22Rv1 (cell line): ENCODE data around the gene MISFA.
"Not testable (repeated sequence)": the region's sequence is repeated elsewhere in the genome, so short reads cannot be mapped to it uniquely, and the experiment has no call there.

Experiments
- H3K27ac ChIP-seq: fragments of 450-650 bp; 2 replicates; pipeline ENCODE4 v1.5.1; 2017
- ZFX ChIP-seq: fragments of 450-650 bp; IDR thresholded peaks from 2 replicates; pipeline ENCODE4 v1.6.1; 2017; ENCODE audit warnings: antibody characterized with exemption, borderline replicate concordance
- TF ChIP-seq, protein P1 (sequence below): fragments of 450-650 bp; IDR thresholded peaks from 2 replicates; pipeline ENCODE4 v1.5.1; 2017; ENCODE audit warnings: mild to moderate bottlenecking

The MISFA gene

DNA sequence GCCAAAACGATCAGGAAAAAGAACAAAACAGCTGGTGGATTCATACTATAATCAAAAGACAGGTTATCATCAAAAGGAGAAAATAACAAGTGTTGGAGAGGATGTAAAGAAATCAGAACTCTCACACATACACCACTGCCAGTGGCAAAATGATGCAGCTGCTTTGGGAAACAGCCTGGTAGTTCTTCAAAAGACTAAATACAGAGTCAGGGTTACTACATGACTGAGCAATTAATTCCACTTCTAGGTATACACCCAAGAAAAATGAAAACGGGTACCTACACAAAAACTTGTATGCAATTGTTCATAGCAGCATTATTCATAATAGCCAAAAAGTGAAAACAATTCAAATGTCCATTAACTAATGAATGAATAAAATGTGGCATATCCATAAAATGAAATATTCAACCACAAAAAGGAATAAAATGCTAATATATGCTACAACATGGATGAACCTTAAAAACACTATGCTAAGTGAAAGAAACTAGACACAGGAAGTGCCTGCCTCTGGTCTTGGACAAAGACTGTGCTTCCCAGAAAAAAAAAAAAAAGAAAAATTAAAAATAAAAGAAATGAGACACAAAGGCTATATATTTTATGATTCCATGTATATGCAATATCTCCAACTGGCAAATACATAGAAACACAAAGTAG lies 19.3 kb upstream of the MISFA start:
- TF ChIP-seq ZFX = no peak
- TF ChIP-seq, protein P1, sequence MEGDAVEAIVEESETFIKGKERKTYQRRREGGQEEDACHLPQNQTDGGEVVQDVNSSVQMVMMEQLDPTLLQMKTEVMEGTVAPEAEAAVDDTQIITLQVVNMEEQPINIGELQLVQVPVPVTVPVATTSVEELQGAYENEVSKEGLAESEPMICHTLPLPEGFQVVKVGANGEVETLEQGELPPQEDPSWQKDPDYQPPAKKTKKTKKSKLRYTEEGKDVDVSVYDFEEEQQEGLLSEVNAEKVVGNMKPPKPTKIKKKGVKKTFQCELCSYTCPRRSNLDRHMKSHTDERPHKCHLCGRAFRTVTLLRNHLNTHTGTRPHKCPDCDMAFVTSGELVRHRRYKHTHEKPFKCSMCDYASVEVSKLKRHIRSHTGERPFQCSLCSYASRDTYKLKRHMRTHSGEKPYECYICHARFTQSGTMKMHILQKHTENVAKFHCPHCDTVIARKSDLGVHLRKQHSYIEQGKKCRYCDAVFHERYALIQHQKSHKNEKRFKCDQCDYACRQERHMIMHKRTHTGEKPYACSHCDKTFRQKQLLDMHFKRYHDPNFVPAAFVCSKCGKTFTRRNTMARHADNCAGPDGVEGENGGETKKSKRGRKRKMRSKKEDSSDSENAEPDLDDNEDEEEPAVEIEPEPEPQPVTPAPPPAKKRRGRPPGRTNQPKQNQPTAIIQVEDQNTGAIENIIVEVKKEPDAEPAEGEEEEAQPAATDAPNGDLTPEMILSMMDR = no peak
- peak overlapping the region; percentile 89 for H3K27ac ChIP-seq

DNA sequence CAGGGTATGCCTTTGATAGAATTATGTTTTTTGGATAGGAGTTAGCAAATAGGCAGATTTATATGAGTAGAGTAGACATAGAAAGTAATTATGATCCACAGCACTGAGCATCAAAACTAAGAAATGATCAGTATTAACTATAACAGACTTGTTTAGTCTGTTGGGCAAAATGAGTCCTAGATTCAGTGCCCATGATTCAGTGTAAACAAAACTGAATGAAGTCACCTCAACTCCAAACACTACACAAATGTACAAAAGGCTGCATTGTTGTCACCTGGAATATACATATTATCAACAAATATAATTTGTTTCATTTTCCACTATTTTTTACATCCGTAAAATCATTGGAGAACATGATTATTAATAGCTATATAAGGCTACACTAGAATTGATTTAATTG lies 17.8 kb upstream of the MISFA start:
- H3K27ac ChIP-seq = 0 out of 2 replicates have a peak overlapping the region, but pooled peaks have one; percentile 25
- no peak for TF ChIP-seq ZFX
- TF ChIP-seq, protein P1 = no peak

DNA sequence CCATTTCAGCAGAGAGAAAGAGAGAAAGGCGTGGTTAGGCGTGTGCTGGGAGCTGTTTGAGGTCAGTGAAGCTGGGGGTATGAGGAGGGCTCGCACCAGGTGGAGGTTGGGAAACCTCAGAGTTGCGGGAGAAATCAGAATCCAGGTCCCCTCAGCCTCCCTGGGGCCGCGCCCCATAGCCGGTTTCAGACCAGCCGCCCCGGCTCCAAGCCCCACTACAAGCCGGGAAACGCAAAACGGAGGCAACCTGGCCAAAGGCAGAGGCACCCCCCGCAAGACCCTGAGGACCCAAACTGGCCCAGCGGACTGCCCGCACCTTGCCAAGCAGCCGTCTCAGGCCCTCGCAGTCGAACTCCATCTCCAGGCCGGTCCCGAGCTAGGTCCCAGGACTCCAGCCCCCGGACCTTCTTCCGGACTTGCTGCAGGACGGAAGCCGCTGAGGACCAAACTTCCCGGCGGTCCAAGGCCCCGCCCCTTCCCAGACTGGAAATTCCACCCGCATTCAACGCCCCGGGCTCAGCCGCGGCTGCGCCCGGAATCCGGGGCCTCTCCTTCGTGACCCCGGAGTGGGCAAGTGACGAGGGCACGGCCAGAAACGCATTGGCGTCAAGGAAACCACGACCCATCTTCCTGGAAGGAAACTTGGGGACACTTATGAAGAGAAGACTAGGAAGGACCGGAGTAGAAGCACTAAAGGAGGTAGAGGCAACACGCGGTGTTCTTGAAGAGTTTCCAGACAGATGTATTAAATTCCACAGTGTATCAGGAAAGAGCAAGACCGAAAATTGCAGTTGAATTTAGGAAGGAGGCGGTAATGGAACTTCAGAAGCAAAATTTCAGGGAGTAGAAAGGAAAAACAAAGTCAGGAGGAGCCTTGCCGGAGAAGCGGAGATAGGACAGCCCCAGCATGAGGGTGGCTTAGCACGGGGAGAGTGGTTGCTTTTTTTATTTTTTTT lies 11.0 kb upstream of the MISFA start, which contains the start of gene UEVLD:
TSS of gene UEVLD (minus strand) at position 438 of the 956 bp plus-strand sequence. CDS start at position 358, 80 bp downstream.
- peak within 1 kb of the TSS; percentile 62 for H3K27ac ChIP-seq
- TF ChIP-seq ZFX = no peak
- TF ChIP-seq, protein P1 = no peak

DNA sequence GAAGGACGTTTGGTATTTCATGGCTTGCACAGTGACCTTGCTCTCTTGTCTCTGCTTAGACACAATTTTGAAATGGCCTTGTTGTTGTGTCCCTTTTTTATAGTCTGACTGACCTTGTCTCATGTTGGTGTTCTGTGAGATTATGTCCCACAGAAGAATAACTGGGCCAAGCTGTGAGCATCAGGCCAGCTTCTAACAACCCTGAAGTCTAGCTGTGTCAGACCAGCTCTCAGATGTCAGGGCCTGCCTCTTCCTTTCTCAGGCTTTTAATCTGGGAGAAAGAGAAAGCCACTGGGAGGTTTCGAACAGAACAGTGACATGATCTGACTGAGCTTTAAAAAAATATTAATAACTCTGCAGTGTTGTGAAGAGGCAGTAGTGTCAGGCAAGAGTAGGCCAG lies 9.0 kb upstream of the MISFA start:
- no peak overlapping the region for H3K27ac ChIP-seq

DNA sequence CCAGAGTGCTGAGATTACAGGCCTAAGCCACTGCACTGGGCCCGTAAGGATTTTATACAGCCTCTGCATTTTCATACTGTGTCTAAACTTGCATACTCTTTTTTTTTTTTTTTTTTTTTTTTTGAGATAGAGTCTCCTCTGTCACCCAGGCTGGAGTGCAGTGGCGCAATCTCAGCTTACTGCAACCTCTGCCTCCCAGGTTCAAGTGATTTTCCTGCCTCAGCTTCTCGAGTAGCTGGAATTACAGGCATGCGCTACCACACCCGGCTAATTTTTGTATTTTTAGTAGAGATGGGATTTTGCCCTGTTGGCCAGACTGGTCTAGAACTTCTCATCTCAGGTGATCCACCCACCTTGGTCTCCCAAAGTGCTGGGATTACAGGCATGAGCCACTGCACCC lies 5.5 kb upstream of the MISFA start:
- not testable (repeated sequence) for H3K27ac ChIP-seq

More for the DNA sequence above, 9.0 kb upstream of the MISFA start:
- TF ChIP-seq, protein P1 = no peak
- TF ChIP-seq ZFX = no peak

DNA sequence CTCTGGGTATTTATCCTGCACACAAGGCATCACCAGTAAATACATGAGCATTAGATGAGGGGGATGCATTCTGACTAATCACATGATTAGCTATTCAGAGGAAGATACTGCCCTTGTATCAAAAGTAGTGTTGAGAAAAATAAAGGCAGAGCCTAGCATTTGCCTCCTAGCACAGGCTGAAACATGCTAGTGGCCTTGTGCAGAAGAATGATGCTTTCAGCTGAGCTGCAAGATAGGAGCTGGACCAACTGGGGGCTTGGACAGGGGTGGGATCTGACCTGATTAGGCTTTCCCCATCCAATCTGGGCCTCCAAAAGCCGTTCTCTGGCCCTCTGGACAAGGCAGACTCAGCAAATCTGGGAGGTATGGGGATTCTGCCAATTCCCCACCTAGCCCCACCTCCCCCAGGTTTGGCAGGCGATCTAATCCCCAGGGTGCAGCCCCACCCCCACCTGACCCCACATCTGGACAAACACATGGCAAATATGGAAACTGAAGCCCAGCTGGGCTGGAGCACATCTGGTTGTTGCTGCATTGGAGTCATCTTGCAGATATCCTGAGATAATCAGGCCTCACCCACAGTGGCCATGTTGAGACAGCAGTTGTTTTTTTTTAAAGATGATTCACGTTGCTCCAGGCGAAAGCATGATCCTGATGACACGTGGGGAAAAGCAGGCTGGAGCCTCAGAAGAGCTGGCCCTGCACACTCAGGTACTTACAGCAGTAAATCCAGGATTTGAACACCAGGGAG lies 4.4 kb upstream of the MISFA start:
- TF ChIP-seq, protein P1 = no peak
- no peak for TF ChIP-seq ZFX
- H3K27ac ChIP-seq = no peak overlapping the region

DNA sequence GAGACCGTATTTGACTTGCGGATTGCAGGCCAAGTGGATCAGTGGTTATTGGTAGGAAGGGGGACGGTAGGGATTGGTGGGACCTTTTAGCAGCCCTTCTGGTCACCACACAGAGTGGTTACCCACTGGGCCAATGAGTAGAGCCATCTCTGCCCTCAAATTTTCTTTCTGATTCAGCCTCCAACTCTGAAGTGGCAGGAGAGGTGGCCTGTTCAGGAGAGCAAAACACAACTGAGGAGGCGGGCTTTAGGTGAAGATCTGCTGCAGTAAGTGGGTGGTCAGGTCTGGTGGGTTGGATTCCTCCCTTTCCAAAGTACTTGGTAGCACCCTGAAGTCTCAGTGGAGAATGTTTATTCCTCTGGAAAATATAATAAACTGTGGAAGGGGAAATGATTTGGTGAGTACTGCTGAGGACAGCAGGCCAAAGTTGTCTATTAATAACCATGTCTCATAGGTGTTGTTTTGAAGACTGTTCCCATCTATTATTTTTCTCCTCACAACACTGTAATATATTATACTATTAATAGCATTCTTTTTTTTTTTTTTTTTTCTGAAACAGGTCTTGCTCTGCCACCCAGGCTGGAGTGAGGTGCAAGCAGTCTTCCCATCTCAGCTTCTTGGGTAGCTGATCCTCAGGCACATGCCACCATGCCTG lies 1.5 kb downstream of the MISFA start:
- no peak overlapping the region for H3K27ac ChIP-seq
- no peak for TF ChIP-seq ZFX
- TF ChIP-seq, protein P1 = no peak
